KMS-11 (cell line): Measurements from ENCODE around the gene IRF2BPL.
A peak's percentile ranks its signal among the peaks of the same experiment; 100 is the strongest.
"Not testable (repeated sequence)": the region's sequence is repeated elsewhere in the genome, so short reads cannot be mapped to it uniquely, and the experiment has no call there.

Experiments used
- H2AFZ ChIP-seq: fragments of 200-600 bp; sonication (generic); 2 replicates; pipeline ENCODE4 v1.6.1; 2016; ENCODE audit warnings: antibody characterized with exemption, mixed run types, low read depth
- H3K27ac ChIP-seq: fragments of 200-600 bp; sonication (generic); 2 replicates; pipeline ENCODE4 v1.6.1; 2016; ENCODE audit warnings: mild to moderate bottlenecking, mixed run types
- H3K27me3 ChIP-seq: fragments of 200-600 bp; sonication (generic); 2 replicates; pipeline ENCODE4 v1.6.1; 2017; ENCODE audit warnings: mild to moderate bottlenecking, low read depth, mixed run types, moderate library complexity; ENCODE audit not compliant: insufficient read depth
- H3K36me3 ChIP-seq: fragments of 200-600 bp; sonication (generic); 2 replicates; pipeline ENCODE4 v1.6.1; 2017; ENCODE audit warnings: mild to moderate bottlenecking, mixed run types; ENCODE audit not compliant: insufficient read depth
- H3K4me1 ChIP-seq: fragments of 200-600 bp; sonication (generic); 2 replicates; pipeline ENCODE4 v1.6.1; 2016; ENCODE audit warnings: mild to moderate bottlenecking, low read depth, mixed run types; ENCODE audit not compliant: poor library complexity, severe bottlenecking
- H3K4me2 ChIP-seq: fragments of 200-600 bp; sonication (generic); 2 replicates; pipeline ENCODE4 v1.7.0; 2016; ENCODE audit warnings: mild to moderate bottlenecking, mixed run types
- H3K4me3 ChIP-seq: fragments of 200-600 bp; sonication (generic); IDR thresholded peaks from 2 replicates; pipeline ENCODE4 v1.6.1; 2017; ENCODE audit warnings: low read depth, low read length, mixed read lengths; ENCODE audit not compliant: insufficient read depth
- H3K79me2 ChIP-seq: fragments of 200-600 bp; sonication (generic); 2 replicates; pipeline ENCODE4 v1.6.1; 2016; ENCODE audit warnings: low read depth, mixed run types; ENCODE audit not compliant: insufficient read depth
- H3K9ac ChIP-seq: fragments of 200-600 bp; sonication (generic); 2 replicates; pipeline ENCODE4 v1.6.1; 2016; ENCODE audit warnings: mild to moderate bottlenecking, mixed run types
- H4K20me1 ChIP-seq: fragments of 200-600 bp; sonication (generic); 2 replicates; pipeline ENCODE4 v1.6.1; 2016; ENCODE audit warnings: mild to moderate bottlenecking, mixed run types; ENCODE audit not compliant: insufficient read depth
- TF ChIP-seq, protein P1 (sequence below): fragments of 200-600 bp; sonication (generic); conservative IDR thresholded peaks from 2 replicates; pipeline ENCODE4 v1.6.1; 2017; ENCODE audit warnings: low read depth, mild to moderate bottlenecking, antibody characterized with exemption, low read length, moderate library complexity, mixed read lengths

The IRF2BPL gene

DNA sequence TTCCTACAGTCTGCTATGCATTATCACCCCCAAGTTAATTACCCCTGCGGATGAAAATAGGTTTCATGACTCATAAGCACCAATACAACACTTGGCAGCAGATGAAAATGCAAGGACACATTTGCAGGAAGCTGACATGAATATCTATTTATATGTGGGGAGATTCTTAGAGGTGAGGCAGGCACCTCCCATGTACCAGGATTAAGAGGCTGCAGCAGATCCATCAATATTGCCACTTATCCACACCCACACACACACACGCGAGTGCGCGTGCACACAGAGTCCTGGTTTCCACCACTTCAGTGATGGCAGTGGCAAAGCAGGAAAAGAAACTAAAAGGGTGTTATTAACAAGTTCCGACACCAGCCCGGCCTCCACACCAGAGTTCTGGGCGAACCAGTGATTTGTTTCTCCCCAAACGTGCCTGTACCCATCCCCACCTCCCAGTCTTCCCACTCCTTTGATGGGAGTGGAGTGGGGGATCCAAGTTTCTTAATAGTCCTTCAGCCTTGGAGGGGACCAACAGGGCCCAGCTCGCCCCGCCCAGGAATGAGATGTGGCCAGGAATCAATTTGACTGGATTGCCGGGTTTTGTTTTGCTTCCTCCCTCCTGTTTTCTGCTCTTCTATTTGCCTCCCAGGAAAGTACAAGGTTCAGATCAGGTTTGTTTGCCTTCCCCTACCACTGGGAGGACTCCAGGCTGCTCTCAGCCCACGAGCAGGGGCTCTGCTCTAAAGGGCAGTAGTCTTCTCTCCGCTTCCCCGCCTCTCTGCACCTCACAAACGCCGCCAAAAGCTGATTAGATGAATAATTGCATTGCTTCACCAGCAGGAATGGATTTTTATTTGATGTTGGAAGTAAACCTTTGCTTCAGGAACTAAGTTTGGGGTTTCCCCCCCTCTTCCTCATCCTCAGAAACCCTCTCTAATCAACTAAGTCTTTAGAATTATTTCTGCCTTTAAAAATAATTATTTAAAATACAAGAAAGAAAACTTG is 5.2 kb downstream of the IRF2BPL start:
- Histone ChIP-seq H3K9ac (peak overlapping the region; percentile 66), H3K36me3 (no peaks in the 10 kb centered on the region), H3K27ac (peak overlapping the region; percentile 92), H3K4me3 (no peak overlapping the region), H3K27me3 (no peaks in the 10 kb centered on the region), H4K20me1 (no peaks in the 10 kb centered on the region), H3K4me2 (peak overlapping the region; percentile 76), H2AFZ (no peak overlapping the region), H3K4me1 (peaks cover 40% of the 10 kb centered on the region), H3K79me2 (peaks cover 39% of the 10 kb centered on the region)
- TF ChIP-seq, protein P1, sequence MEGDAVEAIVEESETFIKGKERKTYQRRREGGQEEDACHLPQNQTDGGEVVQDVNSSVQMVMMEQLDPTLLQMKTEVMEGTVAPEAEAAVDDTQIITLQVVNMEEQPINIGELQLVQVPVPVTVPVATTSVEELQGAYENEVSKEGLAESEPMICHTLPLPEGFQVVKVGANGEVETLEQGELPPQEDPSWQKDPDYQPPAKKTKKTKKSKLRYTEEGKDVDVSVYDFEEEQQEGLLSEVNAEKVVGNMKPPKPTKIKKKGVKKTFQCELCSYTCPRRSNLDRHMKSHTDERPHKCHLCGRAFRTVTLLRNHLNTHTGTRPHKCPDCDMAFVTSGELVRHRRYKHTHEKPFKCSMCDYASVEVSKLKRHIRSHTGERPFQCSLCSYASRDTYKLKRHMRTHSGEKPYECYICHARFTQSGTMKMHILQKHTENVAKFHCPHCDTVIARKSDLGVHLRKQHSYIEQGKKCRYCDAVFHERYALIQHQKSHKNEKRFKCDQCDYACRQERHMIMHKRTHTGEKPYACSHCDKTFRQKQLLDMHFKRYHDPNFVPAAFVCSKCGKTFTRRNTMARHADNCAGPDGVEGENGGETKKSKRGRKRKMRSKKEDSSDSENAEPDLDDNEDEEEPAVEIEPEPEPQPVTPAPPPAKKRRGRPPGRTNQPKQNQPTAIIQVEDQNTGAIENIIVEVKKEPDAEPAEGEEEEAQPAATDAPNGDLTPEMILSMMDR: no peak

DNA sequence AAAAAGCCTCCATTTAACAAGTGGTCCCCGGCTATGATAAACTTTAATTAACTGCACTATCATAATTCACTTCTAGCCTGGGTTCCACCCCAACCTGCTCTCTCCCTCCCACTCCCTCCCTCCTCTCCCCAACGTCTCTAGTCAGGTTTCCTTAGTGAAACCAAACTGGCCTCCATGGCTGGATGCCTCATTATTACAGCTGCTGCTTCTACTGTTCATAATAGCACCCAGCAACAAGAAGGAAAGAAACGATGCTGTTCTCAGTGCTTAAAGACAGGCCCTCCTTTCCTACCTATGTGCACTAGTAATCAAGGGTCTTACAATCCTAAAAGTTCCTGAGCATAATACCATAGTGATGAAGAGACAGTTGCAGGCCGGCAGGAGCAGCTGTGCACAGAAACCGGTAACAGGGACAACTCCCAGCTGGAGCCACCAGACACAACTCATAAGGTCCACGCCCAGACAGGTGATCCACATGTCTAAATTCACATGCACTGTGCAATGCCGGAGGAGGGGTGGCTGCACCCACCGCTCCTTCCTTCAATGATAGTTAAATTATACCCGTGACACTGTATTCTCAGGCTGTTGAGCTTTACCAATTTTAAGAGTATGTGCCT is 6.2 kb downstream of the IRF2BPL start:
- Histone ChIP-seq H3K4me2 (peak overlapping the region; percentile 76), H3K4me3 (no peak overlapping the region), H3K27me3 (no peaks in the 10 kb centered on the region), H3K9ac (peak overlapping the region; percentile 66; the same call in 1 of the 2 replicates), H3K36me3 (no peaks in the 10 kb centered on the region), H3K4me1 (peaks cover 40% of the 10 kb centered on the region), H3K27ac (peak overlapping the region; percentile 92), H4K20me1 (no peaks in the 10 kb centered on the region), H3K79me2 (peaks cover 32% of the 10 kb centered on the region), H2AFZ (no peak overlapping the region)
- TF ChIP-seq, protein P1: no peak

GRCh38 chr14:77021424-77021823 is 7.1 kb downstream of the IRF2BPL start:
- H3K9ac ChIP-seq, H2AFZ ChIP-seq, H3K27me3 ChIP-seq, H3K4me3 ChIP-seq, H3K36me3 ChIP-seq, H4K20me1 ChIP-seq: not testable (repeated sequence)
- Histone ChIP-seq H3K4me1 (peaks cover 40% of the 10 kb centered on the region), H3K4me2 (peak overlapping the region; percentile 76), H3K79me2 (peaks cover 29% of the 10 kb centered on the region), H3K27ac (peak overlapping the region; percentile 92)

- no peak overlapping the region for H2AFZ ChIP-seq
- no peaks in the 10 kb centered on the region for H3K36me3 ChIP-seq
- peaks cover 38% of the 10 kb centered on the region for H3K4me1 ChIP-seq
- no peaks in the 10 kb centered on the region for H3K27me3 ChIP-seq
- TF ChIP-seq, protein P1: no peak
- no peak overlapping the region for H3K4me2 ChIP-seq
- no peak overlapping the region for H3K4me3 ChIP-seq
- H3K9ac ChIP-seq: no peak overlapping the region
- no peaks in the 10 kb centered on the region for H4K20me1 ChIP-seq
- no peak overlapping the region for H3K27ac ChIP-seq
- H3K79me2 ChIP-seq: peaks cover 7% of the 10 kb centered on the region; the same call in 1 of the 2 replicates
Observed at GRCh38 chr14:77018785-77019184, 9.7 kb downstream of the IRF2BPL start.
